ENCODE measurements around the gene SHC3. TPM values are rescaled to one million over a fixed set of nuclear protein-coding genes. Genes with fewer than 3 reads are reported as not detected.
A peak's percentile ranks its signal among the peaks of the same experiment; 100 is the strongest.

SHC3 gene
- total RNA-seq, 2 donors from 2014 or later = 0.02 TPM; not detected in 1

DNA sequence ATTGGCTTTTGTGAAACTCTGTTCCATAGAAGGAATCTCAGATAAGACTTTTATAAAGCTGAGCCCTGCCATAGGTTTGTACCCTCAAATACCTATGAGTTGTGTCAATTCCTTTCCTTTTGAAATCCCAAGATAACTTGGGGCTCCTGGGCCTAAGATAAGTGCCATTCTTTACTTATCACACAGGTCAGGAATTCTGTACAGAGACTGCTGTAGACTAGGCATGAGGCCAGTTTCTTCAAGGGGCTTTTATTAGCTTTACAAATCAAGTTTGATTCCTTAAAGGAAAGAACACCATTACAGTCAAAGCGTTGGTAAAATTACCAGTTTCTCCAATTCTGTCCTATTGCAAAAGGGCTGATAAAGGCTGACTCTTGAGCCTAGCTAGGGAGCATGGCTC, 39.2 kb downstream of the SHC3 start:
- H3K9me3 Mint-ChIP-seq = peaks cover 0 to 13% of the 10 kb centered on the region in 2 donors
- DNase-seq (ENCODE audit: low spot score in 2 of 2) (no peak), ATAC-seq (no peak)
- no peak overlapping the region for H3K27ac Mint-ChIP-seq
- H3K36me3 Mint-ChIP-seq = no peaks in the 10 kb centered on the region

DNA sequence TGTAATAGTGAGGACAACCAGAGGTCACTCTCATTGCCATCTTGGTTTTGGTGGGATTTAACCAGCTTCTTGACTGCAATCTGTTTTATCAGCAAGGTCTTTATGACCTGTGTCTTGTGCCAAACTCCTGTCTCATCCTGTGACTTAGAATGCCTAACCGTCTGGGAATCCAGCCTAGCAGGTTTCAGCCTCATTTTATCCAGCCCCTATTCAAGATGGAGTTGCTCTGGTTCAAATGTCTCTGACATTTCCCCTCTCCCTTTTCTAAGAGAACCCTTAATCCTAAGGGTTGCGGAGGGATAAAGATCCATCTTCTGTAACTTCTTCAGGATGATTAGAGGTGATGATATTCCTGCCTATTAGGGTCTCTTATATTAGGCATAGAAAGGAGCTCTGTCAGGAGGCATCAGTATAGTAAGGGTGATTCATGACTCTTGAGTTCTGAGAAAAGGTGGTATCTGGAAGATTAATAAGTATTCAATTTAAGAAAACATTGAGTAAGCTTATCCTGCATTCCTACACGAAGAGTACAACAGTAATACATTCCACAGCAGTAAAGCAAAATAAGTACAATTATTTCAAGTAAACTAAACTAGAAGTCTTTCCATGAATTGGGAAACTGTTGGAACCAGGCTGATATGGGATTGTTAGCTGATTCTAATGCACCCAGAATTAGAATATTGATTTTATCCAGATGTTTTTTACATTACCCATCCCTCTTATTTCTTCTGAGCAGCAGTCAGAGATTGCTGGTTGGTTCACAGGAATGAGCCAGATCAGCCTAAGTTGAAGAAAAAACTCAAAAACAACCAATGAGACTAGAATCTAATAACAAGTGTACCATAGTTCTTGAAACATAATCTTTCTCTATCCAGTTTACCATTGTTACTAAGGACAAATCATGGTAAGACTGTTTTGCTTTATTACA, 39.9 kb downstream of the SHC3 start:
- Mint-ChIP-seq H3K27ac (no peak overlapping the region), H3K36me3 (no peaks in the 10 kb centered on the region), H3K9me3 (peaks cover 0 to 17% of the 10 kb centered on the region in 2 donors)
- no peak for DNase-seq (ENCODE audit: low spot score in 2 of 2)
- ATAC-seq = no peak

DNA sequence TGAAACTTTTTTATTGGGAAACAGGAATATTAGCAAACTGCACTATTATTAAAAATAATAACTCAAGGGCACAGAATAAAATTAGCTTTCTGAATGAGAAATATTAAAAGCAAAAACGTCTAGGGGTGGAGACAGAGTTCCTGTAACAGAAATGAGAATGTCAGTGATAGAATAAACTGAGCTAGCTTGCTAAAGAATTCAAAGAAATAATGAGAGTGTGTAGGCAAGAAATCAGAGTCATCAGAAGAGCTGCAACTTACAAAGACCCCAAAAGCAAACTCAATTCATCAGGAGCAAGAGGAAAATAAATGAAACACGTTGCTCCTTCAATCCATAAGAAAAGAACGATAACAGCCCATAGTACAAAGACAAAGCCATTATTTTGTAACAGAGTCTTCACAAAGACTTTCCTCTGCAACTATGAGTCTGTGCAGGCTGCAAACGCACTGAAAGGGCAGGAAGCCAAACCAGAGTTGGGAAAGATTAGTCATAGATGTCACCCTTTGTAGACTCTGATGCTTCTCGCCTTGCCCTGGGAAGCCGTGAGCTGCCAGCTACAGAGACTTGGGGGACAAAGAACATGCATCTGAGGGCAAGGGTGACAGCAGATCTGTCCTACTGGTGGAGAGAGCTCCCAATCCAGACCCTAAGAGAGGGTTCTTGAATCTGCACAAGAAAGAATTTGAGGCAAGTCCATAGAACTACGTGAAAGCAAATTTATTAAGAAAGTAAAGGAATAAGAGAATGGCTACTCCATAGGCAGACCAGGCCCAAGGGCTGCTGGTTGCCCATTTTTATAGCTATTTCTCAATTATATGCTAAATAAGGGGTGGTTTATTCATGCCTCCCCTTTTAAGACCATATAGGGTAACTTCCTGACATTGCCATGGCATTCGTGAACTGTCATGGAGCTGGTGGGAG, 40.8 kb downstream of the SHC3 start:
- Mint-ChIP-seq H3K27ac (no peak overlapping the region), H3K9me3 (peaks cover 0 to 17% of the 10 kb centered on the region in 2 donors), H3K36me3 (no peaks in the 10 kb centered on the region)
- ATAC-seq (peak; percentile 76 to 91), DNase-seq (ENCODE audit: low spot score in 2 of 2) (peak in 1 of 2 donors; percentile 22)

DNA sequence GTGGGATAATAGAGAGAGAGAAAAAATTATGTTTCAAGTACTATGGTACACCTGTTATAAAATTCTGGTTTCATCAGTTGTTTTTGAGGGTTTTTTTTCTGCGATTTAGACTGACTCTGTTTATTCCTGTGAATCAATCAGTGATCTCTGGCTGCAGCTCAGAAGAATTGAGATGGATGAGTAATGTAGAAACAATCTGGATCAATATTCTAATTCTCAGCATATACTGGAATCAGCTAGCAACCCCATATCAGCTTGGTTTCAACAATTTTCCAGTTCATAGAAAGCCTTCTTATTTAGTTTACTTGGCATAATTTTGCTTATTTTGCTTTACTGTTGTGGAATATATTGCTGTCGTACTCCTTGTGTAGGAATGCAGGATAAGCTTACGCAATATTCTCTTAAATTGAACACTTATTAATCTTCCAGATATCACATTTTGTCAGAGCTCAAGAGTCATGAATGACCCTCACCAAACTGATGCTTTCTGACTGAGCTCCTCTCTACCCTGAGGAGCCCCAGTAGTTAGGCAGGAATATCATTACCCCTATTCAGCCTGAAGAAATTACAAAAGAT, 42.9 kb downstream of the SHC3 start:
- H3K9me3 Mint-ChIP-seq = peaks cover 0 to 17% of the 10 kb centered on the region in 2 donors
- DNase-seq (ENCODE audit: low spot score in 2 of 2) (no peak), ATAC-seq (no peak)
- H3K36me3 Mint-ChIP-seq = no peaks in the 10 kb centered on the region
- no peak overlapping the region for H3K27ac Mint-ChIP-seq

DNA sequence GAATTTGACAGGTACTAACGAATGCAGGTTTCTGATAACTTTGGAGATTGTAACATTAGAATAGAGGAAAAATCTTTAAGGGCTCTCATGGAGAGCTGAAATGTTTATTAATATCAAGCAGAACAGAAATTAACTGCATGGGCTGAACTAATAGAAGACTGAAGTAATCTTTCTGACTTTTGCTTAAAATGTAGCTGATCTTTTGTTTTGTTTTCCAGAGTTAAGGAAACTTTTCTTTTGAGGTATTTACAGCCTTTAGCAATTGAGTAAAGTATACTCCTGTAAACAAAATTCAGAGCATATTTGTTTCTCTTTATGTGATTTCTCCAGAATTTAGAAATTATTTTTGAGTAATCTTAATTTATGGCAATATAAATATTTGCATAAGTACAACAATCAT, 43.9 kb downstream of the SHC3 start:
- ATAC-seq (no peak), DNase-seq (ENCODE audit: low spot score in 2 of 2) (no peak)
- Mint-ChIP-seq H3K36me3 (no peaks in the 10 kb centered on the region), H3K27ac (no peak overlapping the region), H3K9me3 (peaks cover 0 to 17% of the 10 kb centered on the region in 2 donors)

DNA sequence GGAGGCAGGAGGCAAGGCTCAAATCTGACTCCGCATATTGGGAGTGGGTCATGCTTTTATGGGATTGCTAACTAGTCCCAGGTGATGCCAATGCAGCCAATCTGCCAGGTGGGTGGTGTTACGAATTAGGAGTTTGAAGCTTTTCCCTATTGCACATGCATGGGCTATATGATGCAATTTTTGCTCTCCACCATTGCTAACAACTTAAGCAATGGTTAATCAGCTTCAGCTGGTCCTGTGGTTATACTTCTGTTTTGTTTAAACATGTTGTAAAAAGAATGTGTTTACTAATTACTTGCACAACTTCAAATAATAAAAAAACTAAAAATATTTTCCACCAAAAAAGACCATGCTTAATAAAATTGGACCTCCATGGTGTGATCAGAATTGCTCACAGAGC, 55.7 kb downstream of the SHC3 start:
- DNase-seq (ENCODE audit: low spot score in 2 of 2) (no peak), ATAC-seq (no peak)
- Mint-ChIP-seq H3K36me3 (peaks cover 0 to 5% of the 10 kb centered on the region in 2 donors), H3K9me3 (peaks cover 4 to 13% of the 10 kb centered on the region in 2 donors), H3K27ac (no peak overlapping the region)

DNA sequence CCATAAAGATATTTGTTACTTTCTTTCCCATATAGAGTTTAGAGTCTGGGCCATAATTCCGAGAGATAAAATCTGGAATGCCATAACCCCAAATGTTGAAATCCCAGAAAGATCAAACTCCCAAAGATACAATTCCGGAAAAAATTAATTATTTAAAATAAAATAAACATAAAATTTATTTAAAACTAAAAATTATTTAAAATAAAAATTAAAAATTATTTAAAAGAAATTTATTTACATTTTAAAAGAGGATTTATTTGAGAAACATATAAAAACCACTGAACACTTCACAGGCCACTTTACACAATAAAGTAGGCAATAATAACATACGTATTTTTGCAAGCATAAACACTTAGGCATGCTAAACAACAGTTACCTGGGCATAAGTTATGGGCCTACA, 57.9 kb downstream of the SHC3 start:
- no peak for ATAC-seq
- peaks cover 4 to 13% of the 10 kb centered on the region in 2 donors for H3K9me3 Mint-ChIP-seq
- no peak overlapping the region for H3K27ac Mint-ChIP-seq
- no peak for DNase-seq (ENCODE audit: low spot score in 2 of 2)
- peaks cover 0 to 5% of the 10 kb centered on the region in 2 donors for H3K36me3 Mint-ChIP-seq

DNA sequence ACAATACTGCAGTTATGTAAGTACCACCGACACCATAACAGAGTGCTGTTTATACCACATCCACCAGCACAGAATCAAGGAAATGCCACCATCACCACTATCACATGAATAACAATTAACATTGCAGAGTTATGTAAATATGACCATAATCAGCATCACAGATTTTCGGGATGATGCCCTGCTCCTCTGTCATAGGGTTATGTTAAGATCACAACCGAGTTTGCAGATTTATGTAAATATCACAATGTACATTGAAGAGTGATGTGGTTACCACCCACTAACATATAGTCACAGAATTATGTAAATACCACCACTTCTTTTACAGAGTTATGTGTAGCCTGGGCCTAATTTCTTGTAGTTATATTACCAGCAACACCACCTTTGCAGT, 61.8 kb downstream of the SHC3 start:
- no peak overlapping the region for H3K27ac Mint-ChIP-seq

DNA sequence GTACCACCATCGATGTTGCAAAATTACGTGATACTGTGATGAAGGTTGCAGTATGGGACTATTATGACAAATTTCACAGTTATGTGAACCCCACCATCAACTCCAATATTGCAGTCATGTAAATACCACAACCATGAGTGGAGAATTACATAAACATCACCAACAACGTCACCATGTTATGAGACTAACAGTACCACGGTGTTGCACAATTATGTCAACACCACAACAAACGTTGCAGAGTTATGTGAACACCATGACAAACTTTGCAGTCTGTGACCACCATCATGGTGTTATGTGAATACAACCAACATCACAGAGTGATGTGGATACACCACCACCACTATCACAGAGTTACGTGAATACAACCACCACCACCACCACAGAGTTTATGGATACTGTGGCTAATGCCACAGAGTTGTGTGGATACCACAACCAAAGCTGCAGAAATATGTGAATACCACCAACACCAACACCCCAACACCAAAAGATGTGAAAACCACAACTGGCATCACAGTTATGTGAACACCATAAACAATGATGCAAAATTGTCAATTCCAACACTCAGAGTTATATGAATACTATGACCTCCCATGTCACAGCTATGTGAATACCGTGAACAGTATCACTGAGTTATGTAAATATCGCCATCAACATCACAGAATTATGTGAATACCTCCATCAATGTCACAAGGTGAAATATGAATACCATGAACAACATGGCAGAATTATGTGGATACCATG, 62.4 kb downstream of the SHC3 start:
- DNase-seq (ENCODE audit: low spot score in 2 of 2) (no peak), ATAC-seq (no peak)
- Mint-ChIP-seq H3K9me3 (peaks cover 4 to 13% of the 10 kb centered on the region in 2 donors), H3K27ac (no peak overlapping the region), H3K36me3 (peaks cover 0 to 5% of the 10 kb centered on the region in 2 donors)

More for the DNA sequence above, 61.8 kb downstream of the SHC3 start:
- Mint-ChIP-seq H3K9me3 (peaks cover 4 to 13% of the 10 kb centered on the region in 2 donors), H3K36me3 (peaks cover 0 to 5% of the 10 kb centered on the region in 2 donors)
- DNase-seq (ENCODE audit: low spot score in 2 of 2) (no peak), ATAC-seq (no peak)

DNA sequence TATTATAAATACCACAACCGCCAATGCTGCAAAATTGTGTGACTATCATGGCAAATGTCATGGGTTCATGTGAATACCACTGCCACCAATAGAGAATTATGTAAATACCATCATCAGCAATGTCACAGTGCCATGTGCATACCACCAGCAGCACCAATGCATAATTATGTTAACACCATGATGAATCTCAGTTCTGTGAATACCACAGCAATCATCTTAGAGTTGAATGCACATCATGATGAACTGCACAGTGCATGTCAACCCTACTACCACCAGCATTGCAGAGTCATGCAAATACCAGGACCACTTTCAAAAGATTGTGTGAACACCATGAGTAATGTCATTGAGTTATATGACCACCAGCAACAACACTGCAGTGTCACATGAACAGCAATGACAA, 63.2 kb downstream of the SHC3 start:
- Mint-ChIP-seq H3K9me3 (peaks cover 4 to 13% of the 10 kb centered on the region in 2 donors), H3K27ac (no peak overlapping the region), H3K36me3 (peaks cover 0 to 5% of the 10 kb centered on the region in 2 donors)
- no peak for DNase-seq (ENCODE audit: low spot score in 2 of 2)
- no peak for ATAC-seq

DNA sequence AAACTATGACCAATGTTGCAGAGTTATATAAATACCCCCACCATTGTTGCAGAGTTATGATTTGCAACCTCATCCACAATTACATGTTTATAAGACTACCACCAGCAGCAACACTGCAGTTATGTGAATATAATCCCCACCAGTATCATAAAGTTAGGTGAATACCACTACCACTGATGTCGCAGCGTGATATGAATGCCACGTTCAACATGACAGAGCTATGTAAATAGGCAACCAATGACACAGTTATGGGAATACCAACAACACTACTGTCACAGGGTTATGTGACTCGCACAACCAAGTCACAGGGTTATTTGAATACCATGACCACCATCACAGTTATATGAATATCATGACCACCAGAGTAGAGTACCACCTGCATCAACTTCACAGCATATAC, 63.9 kb downstream of the SHC3 start:
- DNase-seq (ENCODE audit: low spot score in 2 of 2) = no peak
- H3K27ac Mint-ChIP-seq = no peak overlapping the region
- peaks cover 2 to 12% of the 10 kb centered on the region in 2 donors for H3K9me3 Mint-ChIP-seq
- ATAC-seq = no peak
- H3K36me3 Mint-ChIP-seq = peaks cover 0 to 5% of the 10 kb centered on the region in 2 donors

DNA sequence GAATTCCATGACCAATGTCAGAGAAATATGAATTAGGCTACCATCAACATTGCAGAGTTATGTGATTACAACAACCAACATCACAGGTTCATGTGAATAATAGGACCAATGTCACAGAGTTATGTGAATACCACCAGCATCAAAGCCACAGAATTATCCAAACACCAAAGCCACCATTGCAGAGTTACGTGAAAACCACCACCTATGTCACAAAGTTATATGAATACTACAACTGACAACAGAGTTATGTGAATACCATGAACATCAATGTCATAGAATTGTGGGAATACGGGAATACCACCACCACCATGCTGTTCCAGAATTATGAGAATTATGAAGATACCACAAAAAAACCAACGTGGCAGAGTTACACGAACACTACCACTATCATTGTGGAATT, 64.8 kb downstream of the SHC3 start:
- peaks cover 0 to 5% of the 10 kb centered on the region in 2 donors for H3K36me3 Mint-ChIP-seq
- DNase-seq (ENCODE audit: low spot score in 2 of 2) = no peak
- no peak for ATAC-seq
- peaks cover 0 to 7% of the 10 kb centered on the region in 2 donors for H3K9me3 Mint-ChIP-seq
- no peak overlapping the region for H3K27ac Mint-ChIP-seq

DNA sequence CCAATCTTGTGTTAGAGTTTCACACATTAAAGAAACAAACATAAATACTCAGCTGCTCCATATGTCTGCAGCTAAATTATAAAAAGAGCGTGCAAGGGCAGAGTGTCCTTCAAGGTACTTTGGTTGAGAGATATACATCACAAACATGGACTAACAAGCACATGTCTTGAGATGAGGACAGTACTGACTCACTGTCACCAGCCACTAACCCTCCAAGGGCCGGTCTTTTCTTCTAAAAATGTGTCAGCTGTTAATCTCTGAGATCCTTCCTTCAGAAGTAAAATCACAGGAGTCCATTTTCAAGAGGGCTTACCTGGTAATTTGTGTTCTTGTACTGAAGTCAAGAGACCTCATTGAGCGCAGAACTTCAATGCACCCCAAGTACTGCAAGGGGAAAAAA, 66.4 kb downstream of the SHC3 start:
- Mint-ChIP-seq H3K36me3 (no peaks in the 10 kb centered on the region), H3K27ac (no peak overlapping the region), H3K9me3 (no peaks in the 10 kb centered on the region)
- ATAC-seq = no peak
- no peak for DNase-seq (ENCODE audit: low spot score in 2 of 2)

DNA sequence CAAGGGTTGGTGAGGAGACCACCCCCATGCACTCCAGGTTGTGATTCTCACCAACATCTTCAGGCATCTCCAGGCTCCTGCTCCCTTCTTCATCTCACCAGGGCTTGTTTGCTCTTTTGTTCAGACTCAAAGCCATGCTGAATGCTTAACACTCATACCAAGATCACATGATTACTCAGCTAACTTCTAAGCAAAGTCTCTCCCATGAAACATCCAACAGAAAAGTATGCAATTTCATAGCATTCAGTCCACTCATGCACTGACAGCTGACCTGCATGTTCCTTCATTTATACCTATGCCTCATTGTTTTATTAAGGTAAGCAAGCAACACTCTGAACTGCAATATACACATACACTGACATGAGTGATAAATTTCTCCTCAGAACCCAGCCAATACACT, 69.0 kb downstream of the SHC3 start:
- H3K27ac Mint-ChIP-seq = no peak overlapping the region
- no peaks in the 10 kb centered on the region for H3K9me3 Mint-ChIP-seq
- ATAC-seq (no peak), DNase-seq (ENCODE audit: low spot score in 2 of 2) (no peak)
- no peaks in the 10 kb centered on the region for H3K36me3 Mint-ChIP-seq

DNA sequence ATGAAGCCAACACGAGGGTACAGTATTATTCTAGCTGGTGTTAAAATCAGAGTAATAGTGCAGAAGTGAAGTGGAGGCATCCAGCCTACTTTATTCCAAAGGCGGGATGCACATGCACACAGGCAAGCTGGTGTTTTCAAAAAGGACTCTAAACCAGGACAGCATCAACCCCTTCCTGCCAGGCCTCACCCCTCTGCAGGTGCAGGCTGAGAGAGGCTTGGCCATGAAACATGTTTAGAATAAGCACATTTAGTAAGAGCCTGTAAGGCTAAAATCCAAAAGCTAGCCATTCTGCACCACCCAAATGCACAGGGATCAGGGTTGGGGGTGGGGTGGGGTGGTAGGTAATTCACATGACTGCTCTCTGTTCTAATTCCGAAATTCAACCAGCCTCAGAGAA, 71.2 kb downstream of the SHC3 start:
- no peak for ATAC-seq
- Mint-ChIP-seq H3K9me3 (no peaks in the 10 kb centered on the region), H3K27ac (no peak overlapping the region), H3K36me3 (no peaks in the 10 kb centered on the region)
- no peak for DNase-seq (ENCODE audit: low spot score in 2 of 2)

DNA sequence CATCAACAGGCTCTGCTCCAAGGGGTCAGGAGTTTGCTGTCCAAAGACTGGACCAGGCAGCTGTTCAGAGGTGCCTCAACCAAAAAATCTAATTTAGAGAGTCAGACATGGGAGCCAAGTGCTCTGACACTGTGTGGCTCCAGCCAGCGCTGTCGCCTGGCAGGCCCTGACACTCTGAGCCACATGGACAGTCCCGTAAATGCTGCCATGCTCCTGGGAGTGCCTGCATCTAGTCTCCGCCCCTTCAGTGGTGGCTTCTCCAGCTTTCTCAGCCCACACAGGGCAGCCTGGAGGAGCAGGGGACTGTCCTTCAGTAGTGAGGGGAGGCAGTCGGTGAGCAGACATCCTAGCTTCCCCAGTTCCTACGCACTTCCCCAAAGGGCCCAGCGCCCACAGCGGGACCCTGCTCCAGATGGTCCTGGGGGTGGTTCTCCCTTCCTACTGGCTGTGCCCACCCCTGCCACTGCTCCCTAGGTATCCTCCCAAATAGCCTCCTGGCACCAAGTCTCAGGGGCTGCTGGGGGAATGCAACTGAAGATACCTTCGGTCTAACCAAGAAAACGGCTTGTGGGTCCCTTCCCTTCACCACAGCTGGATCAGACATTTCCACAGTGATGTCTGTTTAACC, 72.3 kb downstream of the SHC3 start:
- H3K27ac Mint-ChIP-seq = no peak overlapping the region
- H3K36me3 Mint-ChIP-seq = no peaks in the 10 kb centered on the region
- no peak for ATAC-seq
- H3K9me3 Mint-ChIP-seq = no peaks in the 10 kb centered on the region
- no peak for DNase-seq (ENCODE audit: low spot score in 2 of 2)

Data from activated naive CD4-positive, alpha-beta T cell treated with anti-CD3 and anti-CD28 coated beads, Interleukin-2, amount 50 U/mL, for 72 hours (primary cell).